WERI-Rb-1 (cell line): ENCODE measurements around the gene ARID1B.

Experiments used
- DNase-seq: peaks from one replicate; pipeline ENCODE4 v3.0.0-alpha.2; 2020
- H3K27ac ChIP-seq: fragments of 250-450 bp; sonication (Bioruptor Pico); 2 replicates; pipeline ENCODE4 v1.5.1; 2020; ENCODE audit warnings: mild to moderate bottlenecking, moderate library complexity
- H3K27me3 ChIP-seq: fragments of 250-450 bp; sonication (Bioruptor Pico); 2 replicates; pipeline ENCODE4 v1.5.1; 2021; ENCODE audit warnings: mild to moderate bottlenecking, low read depth, moderate library complexity; ENCODE audit not compliant: insufficient read depth, severe bottlenecking
- H3K36me3 ChIP-seq: fragments of 250-450 bp; sonication (Bioruptor Pico); 2 replicates; pipeline ENCODE4 v1.5.1; 2020; ENCODE audit warnings: mild to moderate bottlenecking, moderate library complexity
- H3K4me3 ChIP-seq: 2 replicates; pipeline ENCODE4 v1.5.1; 2011; ENCODE audit warnings: low read depth, mild to moderate bottlenecking, control low read depth, low read length
- H3K9me3 ChIP-seq: fragments of 250-450 bp; sonication (Bioruptor Pico); 2 replicates; pipeline ENCODE4 v1.5.1; 2021; ENCODE audit warnings: mild to moderate bottlenecking, moderate library complexity; ENCODE audit not compliant: severe bottlenecking
- TF ChIP-seq, protein P1 (sequence below): IDR thresholded peaks from 2 replicates; pipeline ENCODE4 v1.5.1; 2011; ENCODE audit warnings: low read depth, mild to moderate bottlenecking, control low read depth, inconsistent platforms, low read length

Gene ARID1B

DNA sequence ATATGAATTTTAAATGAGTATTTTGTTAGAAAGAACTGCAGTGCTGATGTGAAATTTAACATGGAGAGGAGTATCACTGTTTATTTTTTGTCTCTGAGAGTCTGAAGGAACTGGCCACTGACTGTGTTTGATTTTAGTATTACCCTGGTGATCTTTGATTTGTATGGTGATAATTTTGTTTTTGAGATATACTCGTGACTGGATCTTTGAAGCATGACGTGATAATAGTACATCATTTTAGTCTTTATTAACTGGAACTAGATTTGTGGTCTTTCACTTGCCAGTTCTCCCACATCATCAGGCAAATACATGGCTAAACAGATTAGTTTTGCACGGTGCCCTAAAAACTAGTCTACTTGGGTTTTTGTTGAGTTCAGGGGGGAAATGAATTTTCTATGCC is 55.5 kb downstream of the ARID1B start:
- no peak for DNase-seq
- TF ChIP-seq, protein P1, sequence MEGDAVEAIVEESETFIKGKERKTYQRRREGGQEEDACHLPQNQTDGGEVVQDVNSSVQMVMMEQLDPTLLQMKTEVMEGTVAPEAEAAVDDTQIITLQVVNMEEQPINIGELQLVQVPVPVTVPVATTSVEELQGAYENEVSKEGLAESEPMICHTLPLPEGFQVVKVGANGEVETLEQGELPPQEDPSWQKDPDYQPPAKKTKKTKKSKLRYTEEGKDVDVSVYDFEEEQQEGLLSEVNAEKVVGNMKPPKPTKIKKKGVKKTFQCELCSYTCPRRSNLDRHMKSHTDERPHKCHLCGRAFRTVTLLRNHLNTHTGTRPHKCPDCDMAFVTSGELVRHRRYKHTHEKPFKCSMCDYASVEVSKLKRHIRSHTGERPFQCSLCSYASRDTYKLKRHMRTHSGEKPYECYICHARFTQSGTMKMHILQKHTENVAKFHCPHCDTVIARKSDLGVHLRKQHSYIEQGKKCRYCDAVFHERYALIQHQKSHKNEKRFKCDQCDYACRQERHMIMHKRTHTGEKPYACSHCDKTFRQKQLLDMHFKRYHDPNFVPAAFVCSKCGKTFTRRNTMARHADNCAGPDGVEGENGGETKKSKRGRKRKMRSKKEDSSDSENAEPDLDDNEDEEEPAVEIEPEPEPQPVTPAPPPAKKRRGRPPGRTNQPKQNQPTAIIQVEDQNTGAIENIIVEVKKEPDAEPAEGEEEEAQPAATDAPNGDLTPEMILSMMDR = no peak
- H3K9me3 ChIP-seq = no peaks in the 10 kb centered on the region
- H3K4me3 ChIP-seq = no peak overlapping the region
- no peak overlapping the region for H3K27ac ChIP-seq
- H3K36me3 ChIP-seq = peaks cover 16% of the 10 kb centered on the region
- no peaks in the 10 kb centered on the region for H3K27me3 ChIP-seq

DNA sequence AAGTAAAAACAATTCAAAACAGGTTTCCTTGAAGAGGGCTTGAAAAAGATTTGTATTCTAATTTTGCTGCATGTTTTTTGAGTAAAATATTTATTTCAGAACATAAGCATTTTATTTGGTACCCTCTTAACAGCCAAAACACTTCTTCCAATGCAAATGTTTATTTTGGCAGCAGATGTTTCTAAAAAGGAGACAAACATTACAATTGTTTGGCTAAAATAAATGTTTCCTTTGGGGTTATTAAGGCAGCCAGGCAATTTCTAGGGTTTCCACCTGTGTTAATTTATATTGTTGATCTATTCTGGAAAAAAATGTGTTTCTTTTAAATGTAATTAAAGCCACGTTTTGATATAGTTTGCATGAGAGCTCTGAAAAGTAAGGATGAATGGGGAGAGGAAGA is 56.6 kb downstream of the ARID1B start:
- Histone ChIP-seq H3K4me3 (no peak overlapping the region), H3K27ac (no peak overlapping the region), H3K9me3 (no peaks in the 10 kb centered on the region), H3K27me3 (no peaks in the 10 kb centered on the region), H3K36me3 (peaks cover 16% of the 10 kb centered on the region)
- DNase-seq = no peak
- TF ChIP-seq, protein P1 = no peak

DNA sequence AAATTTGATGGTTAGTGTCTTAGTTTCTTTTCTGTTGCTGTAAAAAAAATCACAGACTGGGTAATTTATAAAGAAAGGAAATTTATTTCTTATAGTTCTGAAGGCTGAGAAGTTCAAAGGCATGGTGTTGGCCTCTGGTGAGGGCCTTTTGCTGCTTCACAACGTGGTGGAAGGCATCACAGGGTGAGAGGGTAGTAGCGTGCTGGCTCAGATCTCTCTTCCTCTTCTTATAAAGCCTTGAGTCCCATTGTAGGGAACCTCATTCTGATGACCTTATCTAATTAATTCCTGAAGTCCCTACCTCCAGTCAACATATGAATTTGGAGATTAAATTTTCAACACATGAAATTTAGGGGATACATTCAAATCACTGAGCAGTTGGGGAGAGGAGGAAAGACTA is 62.0 kb downstream of the ARID1B start:
- no peaks in the 10 kb centered on the region for H3K36me3 ChIP-seq
- H3K27ac ChIP-seq = no peak overlapping the region
- H3K9me3 ChIP-seq = no peaks in the 10 kb centered on the region
- no peak overlapping the region for H3K4me3 ChIP-seq
- no peak for DNase-seq
- TF ChIP-seq, protein P1 = no peak
- H3K27me3 ChIP-seq = no peaks in the 10 kb centered on the region

DNA sequence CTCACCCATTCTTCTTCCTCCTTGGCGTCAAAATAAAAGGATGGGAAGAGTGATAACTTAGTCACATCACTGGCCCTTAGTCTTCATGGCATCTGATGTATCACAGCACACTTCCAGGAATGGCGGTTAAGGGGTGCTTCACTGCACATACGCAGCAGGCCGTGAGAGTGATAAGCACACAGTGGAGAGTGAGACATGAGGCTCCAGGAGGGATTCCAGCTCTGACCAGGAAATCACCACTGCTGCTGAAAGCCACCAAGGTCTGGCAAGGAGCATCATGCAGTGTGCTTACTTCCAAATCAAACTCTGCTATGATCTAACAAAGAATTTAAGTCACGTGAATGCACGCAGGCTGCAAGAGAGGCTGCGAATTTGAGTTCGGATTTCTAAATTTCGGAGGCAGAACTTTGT is 62.4 kb downstream of the ARID1B start:
- no peaks in the 10 kb centered on the region for H3K27me3 ChIP-seq
- TF ChIP-seq, protein P1 = no peak
- no peak overlapping the region for H3K4me3 ChIP-seq
- no peaks in the 10 kb centered on the region for H3K9me3 ChIP-seq
- DNase-seq = no peak
- no peaks in the 10 kb centered on the region for H3K36me3 ChIP-seq
- no peak overlapping the region for H3K27ac ChIP-seq

DNA sequence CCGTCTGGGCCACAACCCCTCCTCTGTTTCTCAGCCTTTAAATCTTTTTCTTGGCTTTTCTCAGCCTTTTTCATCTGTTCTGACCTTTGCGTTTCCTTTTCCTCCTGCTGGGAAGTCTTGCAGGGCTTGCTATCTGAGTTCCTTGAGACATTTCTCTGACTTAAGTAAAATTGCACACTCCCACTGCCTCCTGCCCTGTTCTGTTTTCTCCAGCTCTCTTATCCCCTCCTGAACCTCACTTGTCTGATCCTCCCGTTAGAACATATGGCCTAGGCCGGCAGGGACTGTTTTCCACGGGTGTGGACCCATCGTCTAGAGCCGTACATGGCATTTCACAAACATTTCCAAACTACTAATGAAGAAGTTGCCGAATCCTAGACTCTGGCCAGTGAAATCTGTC is 63.0 kb downstream of the ARID1B start:
- Histone ChIP-seq H3K27ac (0 out of 2 replicates have a peak overlapping the region, but pooled peaks have one; percentile 14), H3K27me3 (no peaks in the 10 kb centered on the region), H3K36me3 (no peaks in the 10 kb centered on the region), H3K4me3 (no peak overlapping the region), H3K9me3 (no peaks in the 10 kb centered on the region)
- TF ChIP-seq, protein P1 = no peak
- DNase-seq = peak; percentile 28

DNA sequence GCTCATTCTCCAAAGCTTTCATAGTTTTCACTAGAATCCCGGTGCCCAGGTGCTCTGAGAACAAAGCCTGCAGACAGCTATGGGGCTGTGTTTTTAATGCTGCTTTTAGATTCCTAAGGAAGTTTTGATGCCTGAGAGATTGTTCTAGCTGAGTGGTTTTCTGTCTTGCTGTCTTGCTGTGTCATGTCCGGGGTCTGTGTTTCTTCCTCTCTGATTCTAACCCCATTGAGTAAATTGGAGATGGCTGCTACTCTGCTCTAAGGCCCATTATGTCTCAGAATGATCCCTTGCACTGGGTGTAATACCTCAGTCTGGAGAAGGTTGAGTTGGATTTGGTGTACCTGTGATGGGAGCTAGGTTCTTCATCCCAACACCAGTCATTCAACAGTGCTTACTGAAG is 63.4 kb downstream of the ARID1B start:
- TF ChIP-seq, protein P1 = no peak
- Histone ChIP-seq H3K27ac (0 out of 2 replicates have a peak overlapping the region, but pooled peaks have one; percentile 14), H3K27me3 (no peaks in the 10 kb centered on the region), H3K9me3 (no peaks in the 10 kb centered on the region), H3K4me3 (no peak overlapping the region), H3K36me3 (no peaks in the 10 kb centered on the region)
- no peak for DNase-seq
